H1 (cell line): ENCODE data around the gene MAST2. TPM values are rescaled to one million over a fixed set of nuclear protein-coding genes. Genes with fewer than 3 reads are reported as not detected.

ENCODE experiments used
- CTCF ChIA-PET: fragments of 300-600 bp; sonication (Branson Sonifier 250); formaldehyde crosslinking; loops from one replicate; lab custom pipeline; 2021; ENCODE audit not compliant: partially characterized antibody; lab: Charles Lee
- POLR2A ChIA-PET: fragments of 300-600 bp; sonication (Branson Sonifier 250); formaldehyde crosslinking; loops from one replicate; lab custom pipeline; 2021; ENCODE audit warnings: inconsistent platforms; ENCODE audit not compliant: partially characterized antibody; lab: Charles Lee
- DNase-seq, 2 experiments: peaks; one replicate each; pipeline versions ENCODE4 v3.0.0 to v3.0.0-alpha.2; 2010 to 2022; ENCODE audit warnings: low spot score in 2 of 2, low read depth in 1 of 2, mixed read lengths in 1 of 2
- FAIRE-seq: peaks from 2 replicates; lab custom pipeline; 2011; peaks lifted over from hg19 to GRCh38; lab: Jason Lieb, UNC
- H2AFZ ChIP-seq: 2 replicates; pipeline ENCODE4 v1.8.1; 2012; ENCODE audit warnings: low read length, inconsistent platforms
- H2AK5ac ChIP-seq: 2 replicates; pipeline ENCODE4 v1.6.1; 2013; ENCODE audit warnings: low read depth, low read length
- H2BK120ac ChIP-seq: replicated peaks from 2 replicates; pipeline ENCODE3; 2013; ENCODE audit warnings: low read depth, low read length, inconsistent platforms
- H2BK12ac ChIP-seq: 2 replicates; pipeline ENCODE4 v1.6.1; 2013; ENCODE audit warnings: low read depth, low read length
- H2BK15ac ChIP-seq: 2 replicates; pipeline ENCODE4 v1.6.1; 2013; ENCODE audit warnings: low read length
- H2BK20ac ChIP-seq: 2 replicates; pipeline ENCODE4 v1.6.1; 2013; ENCODE audit warnings: low read length
- H2BK5ac ChIP-seq: 2 replicates; pipeline ENCODE4 v1.6.1; 2013; ENCODE audit warnings: low read depth, low read length
- H3K14ac ChIP-seq: 2 replicates; pipeline ENCODE4 v1.6.1; 2013; ENCODE audit warnings: inconsistent platforms; ENCODE audit not compliant: insufficient read length
- H3K18ac ChIP-seq: 2 replicates; pipeline ENCODE4 v1.6.1; 2013; ENCODE audit warnings: low read length; ENCODE audit errors: extremely low read depth
- H3K23ac ChIP-seq: 2 replicates; pipeline ENCODE4 v1.6.1; 2013; ENCODE audit warnings: inconsistent platforms; ENCODE audit not compliant: insufficient read length
- H3K23me2 ChIP-seq: 2 replicates; pipeline ENCODE4 v1.6.1; 2013; ENCODE audit warnings: low read depth, low read length
- H3K27ac ChIP-seq: 2 replicates; pipeline ENCODE4 v1.6.1; 2011; ENCODE audit warnings: low read depth, low read length, inconsistent platforms
- H3K27me3 ChIP-seq, 4 experiments: replicated peaks in 1 of 4; 1 replicate in 1 of 4; 2 replicates in 3 of 4; pipeline versions ENCODE4 v1.6.1 to v1.8.1; 2011 to 2013; ENCODE audit warnings: low read length in 3 of 4, mild to moderate bottlenecking in 3 of 4, inconsistent platforms in 2 of 4, mixed read lengths in 2 of 4, moderate library complexity in 1 of 4; ENCODE audit not compliant: control insufficient read depth in 3 of 4, insufficient read depth in 3 of 4; ENCODE audit errors: extremely low read depth in 1 of 4
- H3K36me3 ChIP-seq, 4 experiments: 2 replicates each; pipeline versions ENCODE4 v1.6.1 to v1.8.1; 2011 to 2013; ENCODE audit warnings: mild to moderate bottlenecking in 4 of 4, low read length in 3 of 4, moderate library complexity in 2 of 4, control low read depth in 1 of 4, inconsistent platforms in 1 of 4; ENCODE audit not compliant: insufficient read depth in 4 of 4, control insufficient read depth in 2 of 4
- H3K4ac ChIP-seq: replicated peaks from 2 replicates; pipeline ENCODE3; 2013; ENCODE audit warnings: low read length, low read depth, mixed read lengths, inconsistent platforms; ENCODE audit not compliant: insufficient read length
- H3K4me1 ChIP-seq, 4 experiments: replicated peaks in 1 of 4; 1 replicate in 1 of 4; 2 replicates in 3 of 4; pipeline versions ENCODE4 v1.6.1 to v1.8.1; 2011 to 2013; ENCODE audit warnings: low read length in 3 of 4, inconsistent platforms in 2 of 4, mixed read lengths in 1 of 4; ENCODE audit not compliant: insufficient read depth in 4 of 4, control insufficient read depth in 3 of 4
- H3K4me2 ChIP-seq, 2 experiments: 2 replicates each; pipeline versions ENCODE4 v1.6.1 to v1.8.1; 2011 to 2013; ENCODE audit warnings: low read depth in 2 of 2, low read length in 2 of 2, control low read depth in 1 of 2, inconsistent platforms in 1 of 2, mild to moderate bottlenecking in 1 of 2; ENCODE audit not compliant: insufficient read depth in 1 of 2
- H3K4me3 ChIP-seq, 4 experiments: fragments of 200-600, 300-600 bp in 1 of 4; sonication (generic), shearing (Covaris generic), sonication (Bioruptor Twin) in 1 of 4; 2 replicates each; pipeline versions ENCODE4 v1.5.1 to v1.8.1; 2011 to 2016; ENCODE audit warnings: low read length in 4 of 4, low read depth in 3 of 4, control low read depth in 2 of 4, inconsistent platforms in 2 of 4, mild to moderate bottlenecking in 2 of 4, mixed read lengths in 1 of 4, moderate library complexity in 1 of 4; ENCODE audit not compliant: insufficient read depth in 2 of 4; ENCODE audit errors: extremely low read depth in 1 of 4
- H3K56ac ChIP-seq: replicated peaks from 2 replicates; pipeline ENCODE3; 2013; ENCODE audit warnings: low read depth, mild to moderate bottlenecking, mixed read lengths, low read length, inconsistent platforms; ENCODE audit not compliant: insufficient read length
- H3K79me1 ChIP-seq: 2 replicates; pipeline ENCODE4 v1.6.1; 2013; ENCODE audit warnings: low read depth, low read length, control low read depth
- H3K79me2 ChIP-seq, 2 experiments: 2 replicates each; pipeline versions ENCODE4 v1.6.1 to v1.8.1; 2012 to 2013; ENCODE audit warnings: low read length in 2 of 2, mild to moderate bottlenecking in 2 of 2, inconsistent platforms in 1 of 2; ENCODE audit not compliant: insufficient read depth in 2 of 2, control insufficient read depth in 1 of 2
- H3K9ac ChIP-seq, 4 experiments: replicated peaks in 1 of 4; 1 replicate in 1 of 4; 2 replicates in 3 of 4; pipeline versions ENCODE4 v1.6.1 to v1.8.1; 2011 to 2013; ENCODE audit warnings: low read depth in 3 of 4, low read length in 3 of 4, control low read depth in 2 of 4, mild to moderate bottlenecking in 2 of 4, moderate library complexity in 2 of 4, inconsistent platforms in 1 of 4; ENCODE audit errors: extremely low read depth in 1 of 4
- H3K9me3 ChIP-seq, 2 experiments: 2 replicates each; pipeline versions ENCODE4 v1.6.1 to v1.8.1; 2012 to 2013; ENCODE audit warnings: mild to moderate bottlenecking in 2 of 2, moderate library complexity in 2 of 2, control low read depth in 1 of 2, inconsistent platforms in 1 of 2, low read depth in 1 of 2, low read length in 1 of 2, mixed read lengths in 1 of 2; ENCODE audit not compliant: insufficient read depth in 2 of 2
- H4K20me1 ChIP-seq, 2 experiments: replicated peaks in 1 of 2; 2 replicates each; pipeline versions ENCODE3 to v1.8.1; 2011 to 2013; ENCODE audit warnings: inconsistent platforms in 2 of 2, low read length in 2 of 2, mild to moderate bottlenecking in 1 of 2; ENCODE audit not compliant: insufficient read depth in 2 of 2, control insufficient read depth in 1 of 2
- H4K5ac ChIP-seq: 2 replicates; pipeline ENCODE4 v1.6.1; 2013; ENCODE audit warnings: low read length, low read depth, mixed read lengths, inconsistent platforms; ENCODE audit not compliant: insufficient read length
- H4K8ac ChIP-seq: 2 replicates; pipeline ENCODE4 v1.8.0; 2013; ENCODE audit warnings: mild to moderate bottlenecking, moderate library complexity, low read length, inconsistent platforms; ENCODE audit not compliant: insufficient read depth; ENCODE audit errors: extremely low read depth
- H4K91ac ChIP-seq: replicated peaks from 2 replicates; pipeline ENCODE3; 2013; ENCODE audit warnings: low read length, mixed read lengths, inconsistent platforms; ENCODE audit not compliant: insufficient read length
- CEBPB ChIP-seq: IDR thresholded peaks from 2 replicates; pipeline ENCODE4 v1.6.1; 2012; ENCODE audit warnings: low read depth, low read length
- EGR1 ChIP-seq: IDR thresholded peaks from 2 replicates; pipeline ENCODE4 v1.6.1; 2011; ENCODE audit warnings: low read depth, low read length, borderline replicate concordance
- WGBS, 2 experiments: shearing (Covaris generic) in 1 of 2; methylation state at CpG; one replicate each; pipeline versions ENCODE4 v1.1.6 to v1.1.7; 2013 to 2015; ENCODE audit warnings: low lambda C conversion rate in 2 of 2, mixed read lengths in 2 of 2, inconsistent platforms in 1 of 2, low coverage in 1 of 2, missing lambda C conversion rate in 1 of 2; ENCODE audit not compliant: insufficient replicate concordance in 2 of 2, insufficient coverage in 1 of 2, insufficient read length in 1 of 2; ENCODE audit errors: extremely low coverage in 1 of 2, missing lambda C conversion rate in 1 of 2; 5-methylcytosine and 5-hydroxymethylcytosine counted together
- polyA plus RNA-seq, 7 experiments: library from polyadenylated mRNA; depleted of rRNA in 3 of 7; stranded (reverse) in 5 of 7; unstranded in 2 of 7; fragments of >200 nt in 5 of 7; fragments of 200-250 nt in 2 of 7; gene quantifications; 1 replicate in 5 of 7; 2 replicates in 1 of 7; 4 replicates in 1 of 7; pipeline versions ENCODE4 v1.2.1 to v1.2.3, GENCODE V29; 2011 to 2013; ENCODE audit warnings: missing spikeins in 2 of 7, mixed read lengths in 2 of 7
- total RNA-seq: library from RNA; stranded (reverse); fragmentation: NEBNext Ultra II Directional; extraction: Animal tissue kit (Norgen Biotek cat#: 25700); gene quantifications from 2 replicates; pipeline ENCODE4 v1.2.1, GENCODE V29; 2021

The MAST2 gene
- total and polyA plus RNA-seq, 2 of the 8 experiments (the other 6 are each of a cell fraction or from before 2014, with no cell fraction given) = 20.5 to 35.4 TPM

DNA sequence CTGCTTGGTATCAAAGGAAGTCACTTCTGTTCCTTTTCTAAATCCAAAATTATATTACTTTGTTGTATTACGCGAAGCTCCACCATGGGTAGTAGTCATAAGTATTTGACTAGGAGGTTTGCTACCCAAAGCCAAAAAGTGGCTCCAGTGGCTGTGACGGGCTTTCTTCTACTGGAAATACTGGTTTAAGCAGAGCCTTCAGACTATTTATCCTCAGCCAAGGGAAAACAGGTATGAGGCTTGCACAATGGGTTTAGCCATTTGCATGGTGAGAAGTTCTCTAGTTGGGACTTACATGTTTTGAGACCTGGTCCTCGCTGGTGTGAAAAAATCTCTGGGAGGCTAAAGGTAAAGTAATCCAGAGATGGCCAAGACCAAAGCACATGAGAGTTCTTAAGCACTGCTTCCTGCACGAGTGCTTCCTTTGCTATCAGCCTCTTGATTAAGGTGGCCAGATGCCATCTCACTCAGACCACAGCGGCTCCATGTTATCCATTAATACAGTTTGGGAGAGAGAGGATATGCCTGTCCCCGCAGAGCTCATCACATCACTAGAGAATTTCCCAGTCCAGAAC, 207.8 kb downstream of the MAST2 start:
- no peak overlapping the region for H3K4ac ChIP-seq
- no peaks in the 10 kb centered on the region for H3K27me3 ChIP-seq
- no peak overlapping the region for H2BK15ac ChIP-seq
- no peak overlapping the region for H3K27ac ChIP-seq
- no peaks in the 10 kb centered on the region for H3K9me3 ChIP-seq
- CTCF ChIA-PET = interaction anchor here (0.6 to 1.5 kb wide), 4 partner anchors 10 to 129 kb away, joined by 3 to 6 read pairs (median 4); no protein-coding TSS in a partner anchor
- no peak overlapping the region for H3K18ac ChIP-seq
- H2BK5ac ChIP-seq = no peak overlapping the region
- H4K8ac ChIP-seq = no peak overlapping the region
- POLR2A ChIA-PET = interaction anchor here (1.2 kb wide), 1 partner anchor 24 kb away, joined by 3 read pairs; no protein-coding TSS in a partner anchor
- H2BK20ac ChIP-seq = no peak overlapping the region
- H3K14ac ChIP-seq = no peak overlapping the region
- no peaks in the 10 kb centered on the region for H3K4me1 ChIP-seq
- no peak for TF ChIP-seq EGR1
- TF ChIP-seq CEBPB = no peak
- TF ChIP-seq, all 59 proteins: peak for 0
- Histone ChIP-seq H3K4me3 (no peak overlapping the region), H3K23me2 (no peaks in the 10 kb centered on the region), H3K4me2 (no peak overlapping the region), H2BK120ac (no peak overlapping the region), H4K5ac (no peak overlapping the region), H2AFZ (no peak overlapping the region), H3K56ac (no peak overlapping the region), H3K36me3 (peaks cover 6 to 27% (median 20%) of the 10 kb centered on the region in 4 experiments; a peak in 7 of 8 replicates), H4K91ac (no peak overlapping the region), H3K9ac (no peak overlapping the region), H3K79me1 (no peaks in the 10 kb centered on the region), H2AK5ac (no peak overlapping the region), H3K23ac (no peak overlapping the region), H3K79me2 (no peaks in the 10 kb centered on the region), H2BK12ac (no peak overlapping the region), H4K20me1 (no peaks in the 10 kb centered on the region)
- no peak for FAIRE-seq
- WGBS, 2 experiments = 95% methylated on average over 7 of the region's 7 CpGs; no CpG with 5 or more reads in 1 of the 2 experiments
- DNase-seq = no peak
